Measurements from ENCODE around the gene TMEM129. TPM values are rescaled to one million over a fixed set of nuclear protein-coding genes. Genes with fewer than 3 reads are reported as not detected.

Gene TMEM129
- total RNA-seq, 1 experiment from 2014 or later = 41.2 TPM

GRCh38 chr4:1712216-1713002, 8.7 kb downstream of the TMEM129 start, which contains the start of gene SLBP:
SLBP (minus strand) TSS chr4:1712319; CDS start chr4:1712188, 131 bp downstream.
- POLR2A ChIA-PET (ENCODE audit: unreplicated experiment) = interaction anchor here (0.6 to 0.7 kb wide), 3 partner anchors 15 to 636 kb away, joined by 3 to 6 read pairs (median 4); no protein-coding TSS in a partner anchor
- peak; percentile 90 to 98 for DNase-seq

GRCh38 chr4:1711571-1712215, 9.4 kb downstream of the TMEM129 start:
- Histone ChIP-seq H3K4me1 (replicated peaks; ENCODE audit: insufficient read depth) (peaks cover 20% of the 10 kb centered on the region), H3K79me2 (ENCODE audit: low read depth) (peaks cover 84% of the 10 kb centered on the region), H3K9me2 (ENCODE audit: insufficient read depth) (no peaks in the 10 kb centered on the region), H4K20me1 (ENCODE audit: insufficient read depth) (peaks cover 38% of the 10 kb centered on the region), H3K4me2 (peak overlapping the region; percentile 81), H2AFZ (peak overlapping the region; percentile 69), H3K4me3 (peak overlapping the region; percentile 71), H3K27ac (peak overlapping the region; percentile 96), H3K36me3 (ENCODE audit: low read depth) (peaks cover 10% of the 10 kb centered on the region; the same call in 1 of the 2 replicates), H3K27me3 (ENCODE audit: insufficient read depth, low read depth) (no peaks in the 10 kb centered on the region), H3F3A (ENCODE audit: insufficient read depth, low read depth) (peaks cover 28% of the 10 kb centered on the region; the same call in 1 of the 2 replicates), H3K9me3 (ENCODE audit: insufficient read depth, low read depth) (no peaks in the 10 kb centered on the region)
- peak in 1 of 2 experiments; percentile 29 for DNase-seq
- no TSS peak for BruUV-seq (replicated peaks)
- POLR2A ChIA-PET (ENCODE audit: unreplicated experiment) = interaction anchor here (0.6 to 0.7 kb wide), 2 partner anchors 174 to 635 kb away, joined by 3 to 4 read pairs; no protein-coding TSS in a partner anchor
- intact Hi-C loops (cut with micrococcal nuclease; ENCODE audit: unreplicated experiment) = loop anchor here (2.0 kb wide), 1 partner anchor 15 kb away; no protein-coding TSS in a partner anchor
- CTCF ChIA-PET = interaction anchor here (0.5 kb wide), 1 partner anchor 365 kb away, joined by 3 read pairs; the partner anchor contains the start of gene UVSSA
- TF ChIP-seq EZH2 (IDR thresholded peaks at IDR 0.05; ENCODE audit: low read depth) (no peak), CTCF (conservative IDR thresholded peaks at IDR 0.05) (no peak)

More at GRCh38 chr4:1712216-1713002, 8.7 kb downstream of the TMEM129 start, which contains the start of gene SLBP:
- Histone ChIP-seq H3K79me2 (ENCODE audit: low read depth) (peaks cover 86% of the 10 kb centered on the region), H3F3A (ENCODE audit: insufficient read depth, low read depth) (peaks cover 28% of the 10 kb centered on the region; the same call in 1 of the 2 replicates), H2AFZ (peak within 1 kb of the TSS; percentile 81), H3K9me3 (ENCODE audit: insufficient read depth, low read depth) (no peaks in the 10 kb centered on the region), H3K4me2 (peak within 1 kb of the TSS; percentile 81), H3K27me3 (ENCODE audit: insufficient read depth, low read depth) (no peaks in the 10 kb centered on the region), H3K9me2 (ENCODE audit: insufficient read depth) (no peaks in the 10 kb centered on the region), H3K4me3 (peak within 1 kb of the TSS; percentile 71), H3K27ac (peak within 1 kb of the TSS; percentile 96), H3K4me1 (replicated peaks; ENCODE audit: insufficient read depth) (peaks cover 20% of the 10 kb centered on the region), H4K20me1 (ENCODE audit: insufficient read depth) (peaks cover 45% of the 10 kb centered on the region), H3K36me3 (ENCODE audit: low read depth) (peaks cover 10% of the 10 kb centered on the region; the same call in 1 of the 2 replicates)
- TF ChIP-seq EZH2 (IDR thresholded peaks at IDR 0.05; ENCODE audit: low read depth) (no peak), CTCF (conservative IDR thresholded peaks at IDR 0.05) (no peak)
- intact Hi-C loops (cut with micrococcal nuclease; ENCODE audit: unreplicated experiment) = loop anchor here (2.0 kb wide), 1 partner anchor 14 kb away; no protein-coding TSS in a partner anchor
- no TSS peak for BruUV-seq (replicated peaks)
- CTCF ChIA-PET = interaction anchor here (0.5 kb wide), 1 partner anchor 365 kb away, joined by 3 read pairs; the partner anchor contains the start of gene UVSSA

- peaks cover 84% of the 10 kb centered on the region for H3K79me2 ChIP-seq (ENCODE audit: low read depth)
- H3K4me3 ChIP-seq = peak overlapping the region; percentile 71
- TF ChIP-seq EZH2 (IDR thresholded peaks at IDR 0.05; ENCODE audit: low read depth) (no peak), CTCF (conservative IDR thresholded peaks at IDR 0.05) (no peak)
- peak overlapping the region; percentile 96; the same call in 1 of the 2 replicates for H3K27ac ChIP-seq
- peaks cover 20% of the 10 kb centered on the region for H3K4me1 ChIP-seq (replicated peaks; ENCODE audit: insufficient read depth)
- no peaks in the 10 kb centered on the region for H3K27me3 ChIP-seq (ENCODE audit: insufficient read depth, low read depth)
- CTCF ChIA-PET = no interaction called here
- POLR2A ChIA-PET (ENCODE audit: unreplicated experiment) = no interaction called here
- H3K9me3 ChIP-seq (ENCODE audit: insufficient read depth, low read depth) = no peaks in the 10 kb centered on the region
- H3K9me2 ChIP-seq (ENCODE audit: insufficient read depth) = no peaks in the 10 kb centered on the region
- intact Hi-C loops (cut with micrococcal nuclease; ENCODE audit: unreplicated experiment) = no loop called here
- H3K4me2 ChIP-seq = peak overlapping the region; percentile 81
- H4K20me1 ChIP-seq (ENCODE audit: insufficient read depth) = peaks cover 42% of the 10 kb centered on the region
- BruUV-seq (replicated peaks) = no TSS peak
- peak overlapping the region; percentile 69 for H2AFZ ChIP-seq
- DNase-seq = no peak
- H3K36me3 ChIP-seq (ENCODE audit: low read depth) = peaks cover 15% of the 10 kb centered on the region; the same call in 1 of the 2 replicates
- H3F3A ChIP-seq (ENCODE audit: insufficient read depth, low read depth) = peaks cover 31% of the 10 kb centered on the region; the same call in 1 of the 2 replicates
These were observed 10.0 kb downstream of the TMEM129 start for GRCh38 chr4:1711055-1711570.

All from PC-9 (cell line).